GM19238 (cell line): Measurements from ENCODE around the gene SEMA3F.

ENCODE experiments used
- DNase-seq: peaks from one replicate; pipeline ENCODE4 v3.0.0; 2011; ENCODE audit warnings: low spot score; ENCODE audit not compliant: insufficient read length

SEMA3F gene

GRCh38 chr3:50154840-50155490, at the start of gene SEMA3F:
SEMA3F (plus strand) TSS chr3:50155324; CDS start chr3:50159623, 4,299 bp downstream.
- DNase-seq: peak; percentile 91

DNA sequence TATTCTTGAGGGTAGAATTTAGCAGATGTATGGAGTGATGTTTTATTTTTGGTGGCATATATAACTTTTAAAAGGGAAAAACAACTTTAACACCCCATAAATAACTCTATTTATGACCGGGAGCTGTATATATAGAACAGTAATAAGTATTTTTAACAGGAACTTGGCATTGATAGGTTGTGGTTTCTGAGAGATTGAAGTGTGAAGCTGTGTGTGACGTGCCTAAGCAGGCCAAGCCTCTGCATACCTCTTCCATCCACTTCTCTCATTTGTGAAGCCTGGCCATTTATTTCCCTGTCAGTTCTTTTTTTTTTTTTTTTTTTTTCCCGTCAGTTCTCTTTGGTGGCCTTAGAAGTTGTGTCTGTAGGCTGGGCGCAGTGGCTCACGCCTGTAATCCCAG, 43.4 kb upstream of the SEMA3F start:
- DNase-seq: no peak

DNA sequence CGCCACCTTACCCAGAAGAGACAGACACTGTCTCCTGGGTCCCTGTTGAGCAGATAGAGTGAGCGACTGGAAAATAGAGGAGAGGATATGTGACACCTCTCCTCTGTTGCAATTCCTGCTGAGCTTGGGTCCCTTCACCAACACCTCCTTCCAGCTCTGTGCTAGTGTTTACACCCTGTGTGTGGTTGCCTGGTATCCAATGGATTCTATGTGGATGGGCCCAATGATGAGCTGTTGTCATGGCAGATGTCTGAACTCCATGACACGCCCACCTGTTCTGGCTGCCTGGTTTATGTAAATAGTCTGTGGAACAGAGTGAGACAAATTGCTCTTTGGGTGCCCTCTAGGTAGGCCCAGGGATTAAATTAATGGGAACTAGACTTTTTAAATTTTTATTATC, 42.7 kb upstream of the SEMA3F start:
- DNase-seq: no peak

- no peak for DNase-seq
These were observed 38.0 kb upstream of the SEMA3F start for GRCh38 chr3:50117120-50117519.

DNA sequence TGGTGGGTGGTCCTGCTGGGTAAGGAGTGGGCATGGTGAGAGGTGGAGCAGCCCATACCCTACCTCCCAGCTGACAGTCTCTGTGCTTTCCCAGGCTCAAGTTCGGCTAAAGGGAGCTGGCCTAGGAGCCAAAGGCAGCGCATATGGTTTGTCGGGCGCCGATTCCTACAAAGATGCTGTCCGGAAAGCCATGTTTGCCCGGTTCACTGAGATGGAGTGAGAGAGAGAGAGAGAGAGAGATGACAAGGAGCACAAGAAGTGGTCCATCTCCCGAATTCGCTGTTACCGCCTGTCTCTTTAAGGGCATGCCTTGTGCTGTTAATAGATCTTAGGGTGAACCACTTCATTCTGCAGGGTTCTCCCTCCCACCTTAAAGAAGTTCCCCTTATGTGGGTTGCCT, 36.9 kb upstream of the SEMA3F start:
- no peak for DNase-seq

DNA sequence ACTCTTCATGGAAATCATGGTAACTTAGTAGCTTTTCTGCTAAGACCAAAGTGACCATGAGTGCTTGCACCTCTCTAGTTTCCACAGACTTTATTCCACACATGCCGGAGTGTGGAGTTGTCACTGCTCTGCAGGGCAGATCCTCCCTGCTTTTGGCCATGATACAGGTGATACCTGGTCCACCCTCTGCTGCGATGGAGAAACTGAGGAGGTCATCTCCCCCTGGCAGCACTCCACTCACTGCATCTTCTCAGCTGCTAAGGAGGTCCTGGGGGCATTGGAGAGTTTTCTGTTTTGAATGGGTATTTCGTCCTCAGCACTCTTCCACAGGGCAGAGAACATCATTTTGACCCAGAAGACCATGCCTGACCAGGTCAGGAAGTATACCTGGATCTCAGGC, 35.3 kb upstream of the SEMA3F start:
- no peak for DNase-seq

DNA sequence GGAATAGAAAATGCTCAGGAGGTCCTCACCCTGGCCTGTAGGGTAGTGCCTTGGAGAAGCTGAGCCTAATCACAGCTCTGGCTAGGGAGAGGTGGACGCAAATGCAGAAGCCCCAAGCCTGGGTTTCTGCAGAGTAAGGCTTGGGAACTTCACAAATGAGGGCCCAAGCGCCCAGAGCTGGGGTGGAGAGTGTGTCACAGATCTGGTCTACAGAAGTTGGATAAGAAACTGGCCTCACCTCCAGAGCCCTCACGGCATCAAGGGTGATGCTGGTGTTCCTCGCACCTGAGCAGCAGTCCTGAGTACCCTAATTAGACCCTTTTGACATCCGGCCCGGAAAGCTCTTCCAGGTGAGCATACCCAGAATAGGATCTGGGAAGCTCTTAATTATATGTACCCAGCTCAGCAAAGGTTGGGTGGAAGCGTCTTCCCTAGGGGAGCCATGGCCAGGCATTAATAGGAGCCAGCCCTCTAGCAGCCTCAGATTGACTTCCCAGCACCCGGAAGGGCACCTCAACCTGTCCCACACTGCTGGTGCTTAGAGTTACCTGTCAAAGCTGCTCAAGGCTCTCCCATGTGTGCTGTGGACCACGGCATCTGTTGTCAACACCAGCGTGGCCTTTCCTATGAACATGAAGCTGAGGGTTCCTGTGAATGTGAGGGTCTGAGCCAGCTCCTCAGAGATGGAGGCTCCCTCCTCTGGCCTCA, 34.6 kb upstream of the SEMA3F start:
- DNase-seq: no peak

DNA sequence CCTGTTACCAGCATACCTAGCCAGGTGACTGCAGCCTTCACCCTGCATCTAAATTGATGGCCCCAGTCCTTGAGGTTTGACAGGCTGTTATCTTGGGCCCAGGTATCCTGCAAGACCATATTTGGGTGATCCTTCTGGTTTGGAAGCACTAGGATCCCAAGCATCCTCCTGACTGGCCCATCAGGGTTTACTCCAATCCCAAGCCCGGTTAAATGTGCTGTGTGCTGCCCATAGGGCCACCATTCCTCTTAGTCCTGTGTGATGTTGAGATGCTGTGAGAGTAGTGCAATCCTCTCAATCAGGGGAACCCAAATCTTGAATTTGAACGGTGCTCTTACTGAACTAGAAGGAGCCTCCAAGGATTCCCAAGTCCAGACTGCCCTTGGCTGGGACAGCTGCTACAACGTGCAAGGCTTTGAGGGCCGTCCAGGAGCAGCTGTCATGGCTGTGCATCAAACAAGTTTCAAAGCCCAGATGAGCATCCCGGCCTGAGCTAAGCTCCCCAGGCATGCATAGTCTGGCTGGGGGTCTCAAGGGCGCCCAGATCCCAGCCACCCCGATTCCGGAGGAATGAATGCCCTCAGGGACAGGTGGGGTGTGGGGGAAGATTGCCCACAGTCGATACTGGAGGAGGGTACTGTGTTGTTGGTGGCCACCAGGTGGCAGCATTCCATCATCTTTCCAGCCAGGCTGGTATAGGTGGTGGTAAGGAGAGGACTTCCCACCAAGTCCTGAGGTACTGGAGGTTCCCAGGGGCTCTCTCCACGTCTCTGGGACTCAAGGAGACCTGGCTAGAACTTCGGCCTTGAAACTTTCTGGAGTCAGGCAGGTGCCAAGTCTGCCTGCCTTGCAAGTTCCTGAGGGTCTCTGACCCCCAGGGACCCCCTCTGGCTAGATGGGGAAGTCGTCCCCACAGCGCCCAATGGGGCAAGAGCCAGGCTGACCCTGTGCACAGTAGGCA, 33.8 kb upstream of the SEMA3F start:
- peak; percentile 85 for DNase-seq

DNA sequence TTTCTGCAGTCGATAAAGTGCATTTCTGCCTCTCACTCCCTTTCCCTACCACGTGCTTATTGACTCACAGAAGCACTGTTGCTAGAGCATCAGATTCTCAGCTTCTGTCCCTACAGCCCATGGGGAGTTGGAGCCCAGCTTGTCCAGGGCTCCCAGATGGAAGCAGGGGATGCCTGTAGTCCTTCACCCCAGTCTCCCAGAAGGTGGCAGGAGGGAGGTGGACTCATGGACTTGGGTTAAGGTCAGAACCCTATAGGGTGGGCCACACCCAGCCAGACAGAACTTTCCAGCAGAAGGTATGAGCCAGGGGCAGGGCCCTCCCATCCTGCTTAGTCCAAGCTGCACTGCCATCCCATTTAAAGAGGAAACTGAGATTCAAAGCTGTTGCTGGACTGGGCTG, 33.1 kb upstream of the SEMA3F start:
- DNase-seq: no peak

GRCh38 chr3:50122661-50123391, 32.3 kb upstream of the SEMA3F start:
- no peak for DNase-seq

- DNase-seq: no peak
These were observed 31.6 kb upstream of the SEMA3F start for GRCh38 chr3:50123394-50124051.

GRCh38 chr3:50124052-50124799, 30.9 kb upstream of the SEMA3F start:
- no peak for DNase-seq

DNA sequence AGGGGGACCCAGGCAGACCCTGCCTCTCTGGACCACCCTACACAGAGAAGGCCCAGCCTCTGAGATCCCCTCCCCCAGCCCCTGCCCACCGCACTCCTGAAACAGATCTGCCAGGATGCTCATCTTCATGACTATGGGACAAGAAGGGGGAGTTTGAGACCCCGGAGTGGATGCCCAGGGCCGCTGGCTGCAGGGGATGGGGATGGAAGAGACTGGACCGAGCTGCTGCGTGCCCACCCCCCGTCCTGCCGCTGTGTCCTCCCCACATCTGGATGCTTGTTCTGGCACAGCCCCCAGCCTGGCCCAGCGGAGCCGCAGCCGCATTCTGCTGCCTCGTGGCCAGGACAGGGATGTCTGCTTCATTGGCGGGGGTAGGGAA, 30.3 kb upstream of the SEMA3F start:
- no peak for DNase-seq

GRCh38 chr3:50125541-50126286, 29.4 kb upstream of the SEMA3F start:
- DNase-seq: no peak

- DNase-seq: no peak
These were observed 28.6 kb upstream of the SEMA3F start for GRCh38 chr3:50126287-50127211.

DNA sequence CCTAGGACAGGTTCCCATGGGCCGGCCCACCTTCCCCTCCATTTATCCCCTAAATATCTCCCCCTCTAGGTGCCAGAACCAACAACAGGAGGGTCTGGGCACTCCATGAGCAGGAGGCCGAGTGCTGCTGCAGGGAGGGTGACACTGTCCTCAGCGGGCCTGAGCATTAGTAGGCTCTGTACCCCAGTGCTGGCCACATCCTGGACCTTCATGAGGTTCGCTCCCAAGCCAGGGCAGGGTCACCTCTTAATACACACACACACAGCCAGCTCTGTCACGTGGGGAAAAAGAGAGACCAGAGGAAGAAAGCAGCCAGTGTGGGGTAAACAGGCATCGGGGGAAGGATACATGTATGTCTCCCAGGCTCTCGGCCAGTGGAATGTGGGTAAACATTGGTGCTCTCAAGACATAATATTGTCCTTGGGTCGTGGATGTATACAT, 27.9 kb upstream of the SEMA3F start:
- no peak for DNase-seq

DNA sequence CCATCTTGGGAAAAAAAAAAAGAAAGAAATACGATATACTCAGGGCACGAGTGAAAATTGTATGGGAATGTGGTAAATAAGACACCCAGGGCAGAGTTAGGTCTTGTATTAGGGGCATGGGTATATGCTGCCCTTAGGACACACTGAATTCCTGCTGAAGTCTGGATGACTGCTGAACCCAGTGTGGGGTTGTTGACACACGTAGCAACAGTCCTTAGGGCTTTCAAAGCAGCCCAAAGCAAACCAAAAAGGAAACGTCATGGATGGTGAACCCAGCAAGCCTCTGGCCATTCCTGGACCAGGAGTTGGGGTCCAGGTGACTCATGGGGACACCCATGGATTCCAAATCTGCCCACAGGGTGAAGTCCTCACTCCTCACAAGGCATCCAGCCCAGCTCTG, 27.1 kb upstream of the SEMA3F start:
- no peak for DNase-seq

- no peak for DNase-seq
These were observed 24.7 kb upstream of the SEMA3F start for GRCh38 chr3:50130436-50130835.
